WTC11 (cell line): ENCODE results near the gene TRMT6.

Experiments used
- CBFB ChIP-seq: sonication (generic); formaldehyde crosslinking; IDR thresholded peaks from 2 replicates; pipeline ENCODE4 v1.8.1; 2022; ENCODE audit warnings: mild to moderate bottlenecking, low read depth, missing genetic modification reagents
- IRF2 ChIP-seq: sonication (generic); formaldehyde crosslinking; IDR thresholded peaks from 2 replicates; pipeline ENCODE4 v1.8.0; 2022; ENCODE audit warnings: low read depth, missing genetic modification reagents, borderline replicate concordance
- JUN ChIP-seq: sonication (generic); formaldehyde crosslinking; IDR thresholded peaks from 2 replicates; pipeline ENCODE4 v1.8.0; 2023; ENCODE audit warnings: mild to moderate bottlenecking, missing genetic modification reagents
- SP1 ChIP-seq: sonication (generic); formaldehyde crosslinking; conservative IDR thresholded peaks from 2 replicates; pipeline ENCODE4 v1.8.1; 2022; ENCODE audit warnings: missing genetic modification reagents
- TCF7 ChIP-seq: sonication (generic); formaldehyde crosslinking; IDR thresholded peaks from 2 replicates; pipeline ENCODE4 v1.8.0; 2022; ENCODE audit warnings: mild to moderate bottlenecking, low read depth, missing genetic modification reagents, moderate library complexity
- TP53 ChIP-seq: sonication (generic); formaldehyde crosslinking; IDR thresholded peaks from 2 replicates; pipeline ENCODE4 v1.8.1; 2023; ENCODE audit warnings: mild to moderate bottlenecking, missing genetic modification reagents
- ZNF121 ChIP-seq: sonication (generic); formaldehyde crosslinking; IDR thresholded peaks from 2 replicates; pipeline ENCODE4 v1.8.0; 2023; ENCODE audit warnings: missing genetic modification reagents
- ZNF671 ChIP-seq: fragments of 250-450 bp; sonication (Bioruptor Pico); IDR thresholded peaks from 2 replicates; pipeline ENCODE4 v1.8.0; 2021; ENCODE audit warnings: mild to moderate bottlenecking
- TF ChIP-seq, protein P1 (sequence below): fragments of 200-600 bp; IDR thresholded peaks from 2 replicates; pipeline ENCODE4 v1.8.0; 2022; ENCODE audit warnings: antibody characterized with exemption
- TF ChIP-seq, protein P2 (sequence below): sonication (generic); formaldehyde crosslinking; IDR thresholded peaks from 2 replicates; pipeline ENCODE4 v1.8.1; 2022; ENCODE audit warnings: mild to moderate bottlenecking, moderate library complexity, missing genetic modification reagents
- TF ChIP-seq, protein P3 (sequence below): sonication (generic); formaldehyde crosslinking; IDR thresholded peaks from 2 replicates; pipeline ENCODE4 v1.8.1; 2022; ENCODE audit warnings: mild to moderate bottlenecking, missing genetic modification reagents, moderate library complexity, borderline replicate concordance
- TF ChIP-seq, protein P4 (sequence below): sonication (generic); formaldehyde crosslinking; conservative IDR thresholded peaks from 2 replicates; pipeline ENCODE4 v1.8.1; 2022; ENCODE audit warnings: mild to moderate bottlenecking, missing genetic modification reagents
- TF ChIP-seq, protein P5 (sequence below): sonication (generic); formaldehyde crosslinking; IDR thresholded peaks from 2 replicates; pipeline ENCODE4 v1.8.1; 2023; ENCODE audit warnings: mild to moderate bottlenecking, missing genetic modification reagents, moderate library complexity

DNA sequence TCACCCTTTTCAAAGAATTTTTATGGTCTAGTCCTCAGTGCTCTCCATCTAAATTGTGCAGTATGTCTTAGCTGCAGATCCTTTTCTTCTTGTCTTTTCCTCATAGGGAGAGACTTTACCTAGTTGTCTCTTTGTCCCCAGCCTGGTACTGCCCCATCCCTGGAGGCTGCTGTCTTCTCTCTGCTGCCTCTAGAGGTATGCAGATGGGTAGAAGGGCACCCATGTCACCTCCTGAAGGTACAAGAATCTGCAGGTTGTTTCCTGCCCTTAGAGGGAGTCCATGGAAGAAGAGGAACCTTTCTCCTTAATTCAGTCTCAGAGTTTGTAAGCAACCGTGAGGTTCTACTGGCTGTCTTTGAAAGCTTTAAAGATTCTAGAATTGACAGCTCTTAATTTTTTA is 39.2 kb upstream of the TRMT6 start:
- TF ChIP-seq, protein P1, sequence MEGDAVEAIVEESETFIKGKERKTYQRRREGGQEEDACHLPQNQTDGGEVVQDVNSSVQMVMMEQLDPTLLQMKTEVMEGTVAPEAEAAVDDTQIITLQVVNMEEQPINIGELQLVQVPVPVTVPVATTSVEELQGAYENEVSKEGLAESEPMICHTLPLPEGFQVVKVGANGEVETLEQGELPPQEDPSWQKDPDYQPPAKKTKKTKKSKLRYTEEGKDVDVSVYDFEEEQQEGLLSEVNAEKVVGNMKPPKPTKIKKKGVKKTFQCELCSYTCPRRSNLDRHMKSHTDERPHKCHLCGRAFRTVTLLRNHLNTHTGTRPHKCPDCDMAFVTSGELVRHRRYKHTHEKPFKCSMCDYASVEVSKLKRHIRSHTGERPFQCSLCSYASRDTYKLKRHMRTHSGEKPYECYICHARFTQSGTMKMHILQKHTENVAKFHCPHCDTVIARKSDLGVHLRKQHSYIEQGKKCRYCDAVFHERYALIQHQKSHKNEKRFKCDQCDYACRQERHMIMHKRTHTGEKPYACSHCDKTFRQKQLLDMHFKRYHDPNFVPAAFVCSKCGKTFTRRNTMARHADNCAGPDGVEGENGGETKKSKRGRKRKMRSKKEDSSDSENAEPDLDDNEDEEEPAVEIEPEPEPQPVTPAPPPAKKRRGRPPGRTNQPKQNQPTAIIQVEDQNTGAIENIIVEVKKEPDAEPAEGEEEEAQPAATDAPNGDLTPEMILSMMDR = no peak
- no peak for TF ChIP-seq IRF2 (CRISPR knock-in tag)
- TF ChIP-seq, protein P2, sequence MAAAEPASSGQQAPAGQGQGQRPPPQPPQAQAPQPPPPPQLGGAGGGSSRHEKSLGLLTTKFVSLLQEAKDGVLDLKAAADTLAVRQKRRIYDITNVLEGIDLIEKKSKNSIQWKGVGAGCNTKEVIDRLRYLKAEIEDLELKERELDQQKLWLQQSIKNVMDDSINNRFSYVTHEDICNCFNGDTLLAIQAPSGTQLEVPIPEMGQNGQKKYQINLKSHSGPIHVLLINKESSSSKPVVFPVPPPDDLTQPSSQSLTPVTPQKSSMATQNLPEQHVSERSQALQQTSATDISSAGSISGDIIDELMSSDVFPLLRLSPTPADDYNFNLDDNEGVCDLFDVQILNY (CRISPR knock-in tag) = no peak
- TF ChIP-seq TP53 (CRISPR knock-in tag) = no peak
- TF ChIP-seq CBFB (CRISPR knock-in tag) = no peak
- TF ChIP-seq ZNF121 (CRISPR knock-in tag) = no peak
- TF ChIP-seq, protein P3, sequence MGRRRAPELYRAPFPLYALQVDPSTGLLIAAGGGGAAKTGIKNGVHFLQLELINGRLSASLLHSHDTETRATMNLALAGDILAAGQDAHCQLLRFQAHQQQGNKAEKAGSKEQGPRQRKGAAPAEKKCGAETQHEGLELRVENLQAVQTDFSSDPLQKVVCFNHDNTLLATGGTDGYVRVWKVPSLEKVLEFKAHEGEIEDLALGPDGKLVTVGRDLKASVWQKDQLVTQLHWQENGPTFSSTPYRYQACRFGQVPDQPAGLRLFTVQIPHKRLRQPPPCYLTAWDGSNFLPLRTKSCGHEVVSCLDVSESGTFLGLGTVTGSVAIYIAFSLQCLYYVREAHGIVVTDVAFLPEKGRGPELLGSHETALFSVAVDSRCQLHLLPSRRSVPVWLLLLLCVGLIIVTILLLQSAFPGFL (CRISPR knock-in tag) = no peak
- TF ChIP-seq, protein P4, sequence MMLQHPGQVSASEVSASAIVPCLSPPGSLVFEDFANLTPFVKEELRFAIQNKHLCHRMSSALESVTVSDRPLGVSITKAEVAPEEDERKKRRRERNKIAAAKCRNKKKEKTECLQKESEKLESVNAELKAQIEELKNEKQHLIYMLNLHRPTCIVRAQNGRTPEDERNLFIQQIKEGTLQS (CRISPR knock-in tag) = no peak
- TF ChIP-seq JUN (CRISPR knock-in tag) = no peak
- TF ChIP-seq, protein P5, sequence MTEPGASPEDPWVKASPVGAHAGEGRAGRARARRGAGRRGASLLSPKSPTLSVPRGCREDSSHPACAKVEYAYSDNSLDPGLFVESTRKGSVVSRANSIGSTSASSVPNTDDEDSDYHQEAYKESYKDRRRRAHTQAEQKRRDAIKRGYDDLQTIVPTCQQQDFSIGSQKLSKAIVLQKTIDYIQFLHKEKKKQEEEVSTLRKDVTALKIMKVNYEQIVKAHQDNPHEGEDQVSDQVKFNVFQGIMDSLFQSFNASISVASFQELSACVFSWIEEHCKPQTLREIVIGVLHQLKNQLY = no peak
- TF ChIP-seq TCF7 (CRISPR knock-in tag) = no peak
- TF ChIP-seq ZNF671 (CRISPR knock-in tag) = no peak
- no peak for TF ChIP-seq SP1
